AG10803 (cell line): Measurements from ENCODE around the gene SOX8.

Experiments
- DNase-seq: peaks from one replicate; pipeline ENCODE4 v3.0.0; 2010; ENCODE audit warnings: low read depth
- H3K4me3 ChIP-seq: 2 replicates; pipeline ENCODE4 v1.5.1; 2011; ENCODE audit warnings: mild to moderate bottlenecking, low read length, control low read depth
- CTCF ChIP-seq: conservative IDR thresholded peaks from 2 replicates; pipeline ENCODE4 v1.5.1; 2011; ENCODE audit warnings: mild to moderate bottlenecking, low read length, control low read depth, inconsistent platforms

SOX8 gene

GRCh38 chr16:938136-938535, 43.4 kb upstream of the SOX8 start:
- no peak overlapping the region for H3K4me3 ChIP-seq
- no peak for TF ChIP-seq CTCF
- DNase-seq, result no peak

- no peak for TF ChIP-seq CTCF
- no peak for DNase-seq
- H3K4me3 ChIP-seq, result no peak overlapping the region
Measured at GRCh38 chr16:938752-939151, 42.8 kb upstream of the SOX8 start.

GRCh38 chr16:939311-939710, 42.3 kb upstream of the SOX8 start:
- no peak for DNase-seq
- no peak overlapping the region for H3K4me3 ChIP-seq
- TF ChIP-seq CTCF, result no peak

GRCh38 chr16:939941-940340, 41.6 kb upstream of the SOX8 start:
- H3K4me3 ChIP-seq, result no peak overlapping the region
- TF ChIP-seq CTCF, result no peak
- no peak for DNase-seq

GRCh38 chr16:942436-943060, 39.0 kb upstream of the SOX8 start:
- TF ChIP-seq CTCF, result no peak
- no peak for DNase-seq
- H3K4me3 ChIP-seq, result no peak overlapping the region

- no peak for DNase-seq
- no peak for TF ChIP-seq CTCF
- no peak overlapping the region for H3K4me3 ChIP-seq
Measured at GRCh38 chr16:943971-944370, 37.6 kb upstream of the SOX8 start.

GRCh38 chr16:945271-946047, 36.1 kb upstream of the SOX8 start:
- no peak overlapping the region for H3K4me3 ChIP-seq
- no peak for TF ChIP-seq CTCF
- DNase-seq, result peak; percentile 16
